Mesendoderm (in vitro differentiated cells): ENCODE measurements around the gene EMX2.

Source experiments
- DNase-seq: peaks from one replicate; pipeline ENCODE4 v3.0.0; 2013
- H2AK5ac ChIP-seq: 2 replicates; pipeline ENCODE4 v1.6.1; 2013; ENCODE audit warnings: low read length, inconsistent platforms
- H2BK120ac ChIP-seq: 2 replicates; pipeline ENCODE4 v1.6.1; 2013; ENCODE audit warnings: low read depth, mild to moderate bottlenecking, low read length, moderate library complexity, mixed read lengths
- H2BK15ac ChIP-seq: replicated peaks from 2 replicates; pipeline ENCODE4 v1.6.1; 2013; ENCODE audit warnings: low read depth, mild to moderate bottlenecking, moderate library complexity
- H2BK5ac ChIP-seq: 2 replicates; pipeline ENCODE4 v1.6.1; 2013; ENCODE audit warnings: low read length, inconsistent platforms
- H3K18ac ChIP-seq: 2 replicates; pipeline ENCODE4 v1.6.1; 2013; ENCODE audit warnings: mild to moderate bottlenecking, low read length, mixed read lengths
- H3K23ac ChIP-seq: one replicate; pipeline ENCODE4 v1.6.1; 2013; ENCODE audit warnings: low read length
- H3K27ac ChIP-seq: 2 replicates; pipeline ENCODE4 v1.5.1; 2013; ENCODE audit warnings: low read depth, mild to moderate bottlenecking, inconsistent platforms, low read length, moderate library complexity
- H3K27me3 ChIP-seq: 2 replicates; pipeline ENCODE4 v1.6.1; 2013; ENCODE audit warnings: low read length, control low read depth, mild to moderate bottlenecking, inconsistent platforms; ENCODE audit not compliant: insufficient read depth, poor library complexity
- H3K36me3 ChIP-seq: 2 replicates; pipeline ENCODE4 v1.6.1; 2013; ENCODE audit warnings: low read length, inconsistent platforms; ENCODE audit not compliant: control insufficient read depth, insufficient read depth
- H3K4ac ChIP-seq: one replicate; pipeline ENCODE4 v1.6.1; 2013; ENCODE audit warnings: low read depth, mild to moderate bottlenecking, low read length, moderate library complexity
- H3K4me1 ChIP-seq: 2 replicates; pipeline ENCODE4 v1.6.1; 2013; ENCODE audit warnings: low read depth, low read length, inconsistent platforms; ENCODE audit not compliant: control insufficient read depth
- H3K4me2 ChIP-seq: 2 replicates; pipeline ENCODE4 v1.6.1; 2013; ENCODE audit warnings: low read length
- H3K4me3 ChIP-seq: 2 replicates; pipeline ENCODE4 v1.5.1; 2013; ENCODE audit warnings: mild to moderate bottlenecking, low read length
- H3K56ac ChIP-seq: one replicate; pipeline ENCODE4 v1.6.1; 2013; ENCODE audit warnings: low read length
- H3K79me1 ChIP-seq: 2 replicates; pipeline ENCODE4 v1.6.1; 2013; ENCODE audit warnings: low read length, inconsistent platforms
- H3K79me2 ChIP-seq: 2 replicates; pipeline ENCODE4 v1.6.1; 2013; ENCODE audit warnings: mild to moderate bottlenecking, low read length; ENCODE audit not compliant: control insufficient read depth, insufficient read depth
- H3K9ac ChIP-seq: 2 replicates; pipeline ENCODE4 v1.6.1; 2013; ENCODE audit warnings: low read length, inconsistent platforms
- H4K5ac ChIP-seq: one replicate; pipeline ENCODE4 v1.6.1; 2013; ENCODE audit warnings: low read length
- H4K8ac ChIP-seq: one replicate; pipeline ENCODE4 v1.6.1; 2013; ENCODE audit warnings: low read depth, mild to moderate bottlenecking, control low read depth, low read length, moderate library complexity
- WGBS: extraction: QIAGEN DNeasy Blood & Tissue Kit; methylation state at CpG from one replicate; pipeline ENCODE4 v1.1.7; 2013; ENCODE audit warnings: low lambda C conversion rate, missing lambda C conversion rate; ENCODE audit not compliant: insufficient coverage; ENCODE audit errors: extremely low coverage; 5-methylcytosine and 5-hydroxymethylcytosine counted together

EMX2 gene

GRCh38 chr10:117565068-117565467 is 22.5 kb downstream of the EMX2 start:
- no peaks in the 10 kb centered on the region for H3K79me2 ChIP-seq
- H3K4ac ChIP-seq: no peak overlapping the region
- H3K18ac ChIP-seq: no peak overlapping the region
- H3K27me3 ChIP-seq: no peaks in the 10 kb centered on the region
- H4K8ac ChIP-seq: no peak overlapping the region
- no peak overlapping the region for H2BK15ac ChIP-seq
- no peak overlapping the region for H3K56ac ChIP-seq
- H3K4me1 ChIP-seq: no peaks in the 10 kb centered on the region
- no peak overlapping the region for H3K4me3 ChIP-seq
- WGBS: no CpG with 5 or more reads among the region's 3 CpGs
- no peaks in the 10 kb centered on the region for H3K79me1 ChIP-seq
- no peak overlapping the region for H4K5ac ChIP-seq
- no peak overlapping the region for H2BK5ac ChIP-seq
- no peaks in the 10 kb centered on the region for H3K36me3 ChIP-seq
- H3K9ac ChIP-seq: no peak overlapping the region
- H3K23ac ChIP-seq: no peak overlapping the region
- no peak overlapping the region for H2AK5ac ChIP-seq
- H3K4me2 ChIP-seq: no peak overlapping the region
- H2BK120ac ChIP-seq: no peak overlapping the region
- no peak for DNase-seq
- no peak overlapping the region for H3K27ac ChIP-seq

- Histone ChIP-seq H3K4ac (no peak overlapping the region), H3K27me3 (no peaks in the 10 kb centered on the region), H3K4me1 (no peaks in the 10 kb centered on the region)
Measured at GRCh38 chr10:117568334-117568733, 25.8 kb downstream of the EMX2 start.

GRCh38 chr10:117569610-117570390 is 27.3 kb downstream of the EMX2 start:
- Histone ChIP-seq H3K79me2 (no peaks in the 10 kb centered on the region), H3K27me3 (no peaks in the 10 kb centered on the region), H2AK5ac (no peak overlapping the region), H3K4ac (no peak overlapping the region), H4K8ac (no peak overlapping the region), H2BK120ac (no peak overlapping the region), H3K9ac (no peak overlapping the region), H3K79me1 (no peaks in the 10 kb centered on the region), H2BK5ac (no peak overlapping the region), H3K27ac (no peak overlapping the region), H3K18ac (no peak overlapping the region), H4K5ac (no peak overlapping the region), H3K56ac (no peak overlapping the region), H3K4me1 (no peaks in the 10 kb centered on the region), H3K23ac (no peak overlapping the region), H3K36me3 (no peaks in the 10 kb centered on the region), H3K4me2 (no peak overlapping the region), H3K4me3 (no peak overlapping the region), H2BK15ac (no peak overlapping the region)
- WGBS: no CpG with 5 or more reads among the region's 9 CpGs
- no peak for DNase-seq

More at GRCh38 chr10:117568334-117568733, 25.8 kb downstream of the EMX2 start:
- Histone ChIP-seq H4K5ac (no peak overlapping the region), H2BK5ac (no peak overlapping the region), H4K8ac (no peak overlapping the region), H3K4me2 (no peak overlapping the region), H3K27ac (no peak overlapping the region), H3K23ac (no peak overlapping the region), H2BK15ac (no peak overlapping the region), H3K79me1 (no peaks in the 10 kb centered on the region), H3K56ac (no peak overlapping the region), H3K9ac (no peak overlapping the region), H2AK5ac (no peak overlapping the region), H3K4me3 (no peak overlapping the region), H2BK120ac (no peak overlapping the region), H3K79me2 (no peaks in the 10 kb centered on the region), H3K18ac (no peak overlapping the region), H3K36me3 (no peaks in the 10 kb centered on the region)
- peak; percentile 33 for DNase-seq
- WGBS: no CpG with 5 or more reads among the region's 7 CpGs

GRCh38 chr10:117570880-117571279 is 28.3 kb downstream of the EMX2 start:
- no peak overlapping the region for H3K56ac ChIP-seq
- H3K27me3 ChIP-seq: no peaks in the 10 kb centered on the region
- H2BK5ac ChIP-seq: no peak overlapping the region

GRCh38 chr10:117574498-117575146 is 32.1 kb downstream of the EMX2 start:
- no CpG with 5 or more reads among the region's 11 CpGs for WGBS
- Histone ChIP-seq H3K79me2 (no peaks in the 10 kb centered on the region), H3K27ac (no peak overlapping the region)

More at GRCh38 chr10:117570880-117571279, 28.3 kb downstream of the EMX2 start:
- Histone ChIP-seq H3K4me3 (no peak overlapping the region), H3K4me2 (no peak overlapping the region), H3K79me1 (no peaks in the 10 kb centered on the region), H3K18ac (no peak overlapping the region), H3K9ac (no peak overlapping the region), H2AK5ac (no peak overlapping the region), H3K4me1 (no peaks in the 10 kb centered on the region), H3K4ac (no peak overlapping the region), H4K8ac (no peak overlapping the region), H3K23ac (no peak overlapping the region), H2BK120ac (no peak overlapping the region), H3K36me3 (no peaks in the 10 kb centered on the region), H3K79me2 (no peaks in the 10 kb centered on the region), H4K5ac (no peak overlapping the region), H2BK15ac (no peak overlapping the region), H3K27ac (no peak overlapping the region)
- DNase-seq: no peak
- WGBS: no CpG with 5 or more reads among the region's 5 CpGs

More at GRCh38 chr10:117574498-117575146, 32.1 kb downstream of the EMX2 start:
- no peak overlapping the region for H3K4ac ChIP-seq
- no peak overlapping the region for H3K23ac ChIP-seq
- H2AK5ac ChIP-seq: no peak overlapping the region
- no peaks in the 10 kb centered on the region for H3K79me1 ChIP-seq
- no peaks in the 10 kb centered on the region for H3K4me1 ChIP-seq
- no peak overlapping the region for H3K18ac ChIP-seq
- DNase-seq: no peak
- no peak overlapping the region for H2BK5ac ChIP-seq
- no peak overlapping the region for H3K4me2 ChIP-seq
- H2BK120ac ChIP-seq: no peak overlapping the region
- no peak overlapping the region for H4K5ac ChIP-seq
- H4K8ac ChIP-seq: no peak overlapping the region
- H2BK15ac ChIP-seq: no peak overlapping the region
- H3K9ac ChIP-seq: no peak overlapping the region
- no peaks in the 10 kb centered on the region for H3K36me3 ChIP-seq
- H3K4me3 ChIP-seq: no peak overlapping the region
- H3K56ac ChIP-seq: no peak overlapping the region
- no peaks in the 10 kb centered on the region for H3K27me3 ChIP-seq
